OCI-LY1 (cell line): ENCODE data around the gene LRSAM1.
A peak's percentile ranks its signal among the peaks of the same experiment; 100 is the strongest.

Experiments
- H2AFZ ChIP-seq: fragments of 200-600 bp; sonication (generic), shearing (Covaris generic); 2 replicates; pipeline ENCODE4 v1.6.0; 2014; ENCODE audit warnings: antibody characterized with exemption, mild to moderate bottlenecking, low read length
- H3F3A ChIP-seq: fragments of 200-600 bp; sonication (generic), shearing (Covaris generic); 2 replicates; pipeline ENCODE4 v1.6.0; 2014; ENCODE audit warnings: mild to moderate bottlenecking, antibody characterized with exemption, low read length, moderate library complexity; ENCODE audit not compliant: insufficient read depth
- H3K27ac ChIP-seq: fragments of 200-600 bp; sonication (generic); 2 replicates; pipeline ENCODE4 v1.5.1; 2014; ENCODE audit warnings: low read length, mixed run types, mild to moderate bottlenecking, low read depth; ENCODE audit not compliant: poor library complexity, severe bottlenecking
- H3K27me3 ChIP-seq: fragments of 200-600 bp; sonication (generic); 2 replicates; pipeline ENCODE4 v1.6.0; 2014; ENCODE audit warnings: antibody characterized with exemption, mild to moderate bottlenecking, low read length, moderate library complexity; ENCODE audit not compliant: insufficient read depth
- H3K36me3 ChIP-seq: fragments of 200-600 bp; sonication (generic); 2 replicates; pipeline ENCODE4 v1.6.1; 2014; ENCODE audit warnings: mild to moderate bottlenecking, antibody characterized with exemption, low read length, moderate library complexity, mixed read lengths; ENCODE audit not compliant: insufficient read depth
- H3K4me1 ChIP-seq: fragments of 200-600 bp; sonication (generic); 2 replicates; pipeline ENCODE4 v1.5.1; 2014; ENCODE audit warnings: mild to moderate bottlenecking, low read length, moderate library complexity; ENCODE audit not compliant: insufficient read depth, severe bottlenecking
- H3K4me2 ChIP-seq: fragments of 200-600 bp; sonication (generic), shearing (Covaris generic); 2 replicates; pipeline ENCODE4 v1.6.1; 2014; ENCODE audit warnings: low read length
- H3K4me3 ChIP-seq: fragments of 200-600 bp; sonication (generic); 2 replicates; pipeline ENCODE4 v1.5.1; 2014; ENCODE audit warnings: low read length, low read depth, mild to moderate bottlenecking, mixed read lengths; ENCODE audit not compliant: poor library complexity, severe bottlenecking
- H3K79me2 ChIP-seq: fragments of 200-600 bp; shearing (Covaris generic); 2 replicates; pipeline ENCODE4 v1.6.1; 2016; ENCODE audit warnings: mixed run types, low read length, mixed read lengths; ENCODE audit not compliant: insufficient read depth
- H3K9ac ChIP-seq: fragments of 200-600 bp; sonication (generic), shearing (Covaris generic); 2 replicates; pipeline ENCODE4 v1.6.1; 2014; ENCODE audit warnings: mild to moderate bottlenecking, low read length, mixed read lengths
- H3K9me2 ChIP-seq: fragments of 200-600 bp; sonication (generic), shearing (Covaris generic); 2 replicates; pipeline ENCODE4 v1.6.1; 2014; ENCODE audit warnings: low read depth, mild to moderate bottlenecking, low read length, mixed read lengths
- H3K9me3 ChIP-seq: fragments of 200-600 bp; shearing (Covaris generic); 2 replicates; pipeline ENCODE4 v1.6.1; 2014; ENCODE audit warnings: low read length, mixed read lengths
- H4K20me1 ChIP-seq: fragments of 200-600 bp; sonication (generic), shearing (Covaris generic); 2 replicates; pipeline ENCODE4 v1.6.0; 2016; ENCODE audit warnings: mild to moderate bottlenecking, low read length; ENCODE audit not compliant: insufficient read depth
- CTCF ChIP-seq: fragments of 200-600 bp; sonication (generic), shearing (Covaris generic); IDR thresholded peaks from 2 replicates; pipeline ENCODE4 v1.5.1; 2017; ENCODE audit warnings: mild to moderate bottlenecking, antibody characterized with exemption, low read length, moderate library complexity, mixed read lengths
- EZH2 ChIP-seq: fragments of 200-600 bp; sonication (generic), shearing (Covaris generic); IDR thresholded peaks from 2 replicates; pipeline ENCODE4 v1.8.0; 2017; ENCODE audit warnings: borderline replicate concordance, mixed run types, mild to moderate bottlenecking, antibody characterized with exemption, low read length, moderate library complexity, mixed read lengths

LRSAM1 gene

GRCh38 chr9:127424676-127424999 lies 26.7 kb upstream of the LRSAM1 start:
- peaks cover 8% of the 10 kb centered on the region for H3K79me2 ChIP-seq
- TF ChIP-seq EZH2 (no peak), CTCF (peak; percentile 12; the same call in 1 of the 2 replicates)
- H3K4me3 ChIP-seq = peak overlapping the region; percentile 88
- no peak overlapping the region for H2AFZ ChIP-seq
- H3K4me2 ChIP-seq = peak overlapping the region; percentile 76
- H3K9me2 ChIP-seq = no peaks in the 10 kb centered on the region
- no peaks in the 10 kb centered on the region for H3K9me3 ChIP-seq
- H3K27ac ChIP-seq = peak overlapping the region; percentile 37
- peaks cover 14% of the 10 kb centered on the region for H3K36me3 ChIP-seq
- peak overlapping the region; percentile 88 for H3K9ac ChIP-seq
- no peaks in the 10 kb centered on the region for H3K27me3 ChIP-seq
- H4K20me1 ChIP-seq = no peaks in the 10 kb centered on the region
- H3F3A ChIP-seq = no peaks in the 10 kb centered on the region
- H3K4me1 ChIP-seq = peaks cover 24% of the 10 kb centered on the region

GRCh38 chr9:127426756-127427155 lies 24.6 kb upstream of the LRSAM1 start:
- Histone ChIP-seq H4K20me1 (no peaks in the 10 kb centered on the region), H3K4me1 (peaks cover 24% of the 10 kb centered on the region), H3K9ac (no peak overlapping the region), H3K27ac (no peak overlapping the region), H3K9me2 (no peaks in the 10 kb centered on the region), H3K4me2 (no peak overlapping the region), H3F3A (no peaks in the 10 kb centered on the region), H3K9me3 (no peaks in the 10 kb centered on the region), H3K4me3 (no peak overlapping the region), H3K27me3 (no peaks in the 10 kb centered on the region), H3K36me3 (peaks cover 26% of the 10 kb centered on the region), H3K79me2 (peaks cover 8% of the 10 kb centered on the region), H2AFZ (no peak overlapping the region)
- TF ChIP-seq CTCF (no peak), EZH2 (no peak)

DNA sequence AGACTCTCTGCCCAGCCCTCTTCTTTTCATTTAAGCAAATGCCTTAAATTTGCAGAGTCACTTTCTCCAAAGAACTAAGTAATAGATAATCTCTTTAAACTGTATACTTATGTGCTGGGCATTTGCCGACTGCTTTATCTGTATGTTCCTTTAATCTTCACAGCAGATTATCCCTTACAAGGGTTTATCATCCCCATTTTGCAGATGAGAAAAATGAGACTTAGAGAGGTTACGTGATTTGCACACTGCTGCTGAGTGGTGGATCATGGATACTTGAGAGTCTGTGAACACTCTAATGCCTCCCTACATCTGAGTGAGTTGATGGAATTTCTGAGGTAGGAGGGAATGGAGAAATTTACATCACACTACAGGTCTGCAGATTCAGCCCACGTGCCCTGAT lies 23.0 kb upstream of the LRSAM1 start:
- H4K20me1 ChIP-seq = no peaks in the 10 kb centered on the region
- no peaks in the 10 kb centered on the region for H3K9me3 ChIP-seq
- H3K79me2 ChIP-seq = peaks cover 8% of the 10 kb centered on the region
- H3K4me3 ChIP-seq = no peak overlapping the region
- H3K9me2 ChIP-seq = no peaks in the 10 kb centered on the region
- H2AFZ ChIP-seq = no peak overlapping the region
- no peaks in the 10 kb centered on the region for H3F3A ChIP-seq
- H3K9ac ChIP-seq = no peak overlapping the region
- H3K27me3 ChIP-seq = no peaks in the 10 kb centered on the region
- H3K4me1 ChIP-seq = peaks cover 15% of the 10 kb centered on the region
- no peak for TF ChIP-seq CTCF
- TF ChIP-seq EZH2 = no peak
- H3K36me3 ChIP-seq = peaks cover 32% of the 10 kb centered on the region
- H3K27ac ChIP-seq = no peak overlapping the region
- H3K4me2 ChIP-seq = no peak overlapping the region
